NCI-H2107 treated with DMSO at 0.1 percent for 48 hours (cell line): ENCODE results near the gene CCDC142.
A peak's percentile ranks its signal among the peaks of the same experiment; 100 is the strongest.

Source experiments
- DNase-seq: peaks from one replicate; lab custom pipeline; 2025; ENCODE audit not compliant: unreplicated experiment; lab: John Stamatoyannopoulos, UW

Gene CCDC142

GRCh38 chr2:74514368-74515270 is 31.8 kb upstream of the CCDC142 start, which contains the start of gene TLX2:
Gene TLX2, plus strand, starts transcription at chr2:74514450. Its CDS starts 357 bp downstream, at chr2:74514807.
- DNase-seq: no peak

- no peak for DNase-seq
Measured at GRCh38 chr2:74513605-74514367, 31.0 kb upstream of the CCDC142 start.

GRCh38 chr2:74512744-74513604 is 30.2 kb upstream of the CCDC142 start:
- DNase-seq: no peak

- no peak for DNase-seq
Measured at GRCh38 chr2:74511104-74511989, 28.5 kb upstream of the CCDC142 start.

- no peak for DNase-seq
Measured at GRCh38 chr2:74510272-74510671, 27.5 kb upstream of the CCDC142 start.

GRCh38 chr2:74507926-74508520 is 25.2 kb upstream of the CCDC142 start:
- DNase-seq: no peak

- peak; percentile 96 for DNase-seq
Measured at GRCh38 chr2:74507145-74507925, 24.5 kb upstream of the CCDC142 start, which contains the start of gene PCGF1. Gene PCGF1, minus strand, starts transcription at chr2:74507695. Its CDS starts 27 bp downstream, at chr2:74507668.

GRCh38 chr2:74505448-74506246 is 22.8 kb upstream of the CCDC142 start:
- no peak for DNase-seq

- no peak for DNase-seq
Measured at GRCh38 chr2:74504591-74504990, 21.8 kb upstream of the CCDC142 start.

- no peak for DNase-seq
Measured at GRCh38 chr2:74503506-74504475, 21.0 kb upstream of the CCDC142 start.

- no peak for DNase-seq
Measured at GRCh38 chr2:74502720-74503505, 20.1 kb upstream of the CCDC142 start.

GRCh38 chr2:74502147-74502719 is 19.4 kb upstream of the CCDC142 start:
- no peak for DNase-seq

- no peak for DNase-seq
Measured at GRCh38 chr2:74501335-74502071, 18.7 kb upstream of the CCDC142 start.

GRCh38 chr2:74500578-74500946 is 17.8 kb upstream of the CCDC142 start:
- DNase-seq: no peak

- no peak for DNase-seq
Measured at GRCh38 chr2:74499940-74500577, 17.3 kb upstream of the CCDC142 start.
